GM12878 (cell line): Measurements from ENCODE around the gene CHIT1. TPM values are rescaled to one million over a fixed set of nuclear protein-coding genes. Genes with fewer than 3 reads are reported as not detected.

Source experiments
- ATAC-seq: fragments of 200-7000 bp; cut with Tn5 transposase; 3 replicates; pipeline ENCODE4 v1.9.1; 2020; ENCODE audit warnings: mild to moderate bottlenecking, moderate library complexity
- BruUV-seq: library from RNA; stranded (reverse); fragments of 400-500 nt; replicated peaks from 2 replicates; lab custom pipeline; 2021; lab: Mats Ljungman, UMichigan
- CTCF ChIA-PET: fragments of 300-600 bp; sonication (Branson Sonifier 250); formaldehyde crosslinking; extraction: SDS; loops from one replicate; lab custom pipeline; 2021; ENCODE audit warnings: inconsistent platforms; lab: Yijun Ruan, JAX
- POLR2A ChIA-PET: fragments of 350-600 bp; formaldehyde crosslinking; extraction: SDS; loops from one replicate; lab custom pipeline; 2021; ENCODE audit warnings: inconsistent platforms; lab: Charles Lee
- RAD21 ChIA-PET: fragments of 300-600 bp; sonication (Branson Sonifier 250); formaldehyde crosslinking; loops from one replicate; lab custom pipeline; 2023; ENCODE audit warnings: antibody characterized with exemption; ENCODE audit not compliant: unreplicated experiment; lab: Charles Lee
- SMC1A ChIA-PET: fragments of 300-600 bp; sonication (Branson Sonifier 250); formaldehyde crosslinking; loops from one replicate; lab custom pipeline; 2023; ENCODE audit not compliant: unreplicated experiment, uncharacterized antibody; lab: Charles Lee
- DNase-seq: peaks from one replicate; pipeline ENCODE4 v3.0.0-alpha.2; 2011; ENCODE audit warnings: low read depth, low spot score
- FAIRE-seq: peaks from 3 replicates; lab custom pipeline; 2011; peaks lifted over from hg19 to GRCh38; lab: Jason Lieb, UNC
- H2AFZ ChIP-seq: 2 replicates; pipeline ENCODE4 v1.6.0; 2011; ENCODE audit warnings: low read depth, low read length, control low read depth; ENCODE audit not compliant: control insufficient read depth
- H3K27ac ChIP-seq: 2 replicates; pipeline ENCODE4 v1.5.1; 2011; ENCODE audit warnings: control low read depth; ENCODE audit not compliant: control insufficient read depth, insufficient read depth
- H3K27me3 ChIP-seq, 2 experiments: replicated peaks in 1 of 2; 2 replicates each; pipeline versions ENCODE4 v1.6.0 to v1.6.1; 2011; ENCODE audit warnings: low read length in 1 of 2; ENCODE audit not compliant: control insufficient read depth in 2 of 2, insufficient read depth in 2 of 2
- H3K36me3 ChIP-seq, 2 experiments: 2 replicates each; pipeline ENCODE4 v1.5.1; 2011; ENCODE audit warnings: low read length in 1 of 2; ENCODE audit not compliant: control insufficient read depth in 2 of 2, insufficient read depth in 2 of 2
- H3K4me1 ChIP-seq: 2 replicates; pipeline ENCODE4 v1.6.1; 2011; ENCODE audit warnings: mild to moderate bottlenecking, low read length, moderate library complexity, mixed read lengths; ENCODE audit not compliant: control insufficient read depth, insufficient read depth
- H3K4me2 ChIP-seq: 2 replicates; pipeline ENCODE4 v1.6.0; 2011; ENCODE audit warnings: control low read depth; ENCODE audit not compliant: control insufficient read depth, insufficient read depth
- H3K4me3 ChIP-seq: fragments of 200-600 bp; sonication (generic); 2 replicates; pipeline ENCODE4 v1.5.1; 2016
- H3K79me2 ChIP-seq: 2 replicates; pipeline ENCODE4 v1.6.0; 2011; ENCODE audit warnings: low read length; ENCODE audit not compliant: control insufficient read depth, insufficient read depth
- H3K9ac ChIP-seq: 2 replicates; pipeline ENCODE4 v1.8.0; 2011; ENCODE audit warnings: low read length, control low read depth, mixed read lengths; ENCODE audit not compliant: control insufficient read depth, insufficient read depth
- H3K9me3 ChIP-seq: replicated peaks from 3 replicates; pipeline ENCODE4 v1.5.1; 2011; ENCODE audit warnings: mild to moderate bottlenecking, low read length; ENCODE audit not compliant: control insufficient read depth, insufficient read depth
- H4K20me1 ChIP-seq: 2 replicates; pipeline ENCODE4 v1.6.0; 2011; ENCODE audit not compliant: control insufficient read depth, insufficient read depth
- BCL11A ChIP-seq: IDR thresholded peaks from 2 replicates; pipeline ENCODE4 v1.6.1; 2011; ENCODE audit warnings: low read depth, low read length
- BHLHE40 ChIP-seq, 2 experiments: fragments of 450-650 bp in 1 of 2; IDR thresholded peaks; 2 replicates each; pipeline ENCODE4 v1.6.1; 2011 to 2017; ENCODE audit warnings: low read depth in 2 of 2, borderline replicate concordance in 1 of 2, improper control_type of control experiment in 1 of 2, low read length in 1 of 2, mild to moderate bottlenecking in 1 of 2
- DPF2 ChIP-seq: fragments of 450-650 bp; IDR thresholded peaks from 2 replicates; pipeline ENCODE4 v1.6.1; 2017; ENCODE audit warnings: mild to moderate bottlenecking
- EED ChIP-seq: sonication (generic); IDR thresholded peaks from 2 replicates; pipeline ENCODE4 v1.6.1; 2016; ENCODE audit warnings: antibody characterized with exemption, low read depth
- IRF3 ChIP-seq: fragments of 450-650 bp; IDR thresholded peaks from 2 replicates; pipeline ENCODE4 v1.6.1; 2014; ENCODE audit warnings: mild to moderate bottlenecking
- PRDM15 ChIP-seq: fragments of 450-650 bp; formaldehyde crosslinking; IDR thresholded peaks from 2 replicates; pipeline ENCODE4 v1.4.0; 2020; ENCODE audit warnings: mild to moderate bottlenecking, moderate library complexity
- RUNX3 ChIP-seq: IDR thresholded peaks from 2 replicates; pipeline ENCODE4 v1.6.1; 2012; ENCODE audit warnings: low read length, inconsistent platforms
- WGBS: methylation state at CpG from one replicate; pipeline ENCODE4 v1.1.6; 2016; ENCODE audit warnings: low lambda C conversion rate; ENCODE audit not compliant: insufficient replicate concordance, insufficient coverage; ENCODE audit errors: missing lambda C conversion rate; 5-methylcytosine and 5-hydroxymethylcytosine counted together
- in situ Hi-C: fragments of 300-500 bp; cut with MboI; formaldehyde crosslinking; loops from 9 replicates; pipeline ENCODE4 v1.14.3; 2018; ENCODE audit warnings: mixed read lengths
- intact Hi-C: fragments of 100-400 bp; cut with micrococcal nuclease; formaldehyde crosslinking; loops from one replicate; pipeline ENCODE4 v1.14.2; 2022; ENCODE audit not compliant: unreplicated experiment
- polyA plus RNA-seq, 11 experiments: library from polyadenylated mRNA; depleted of rRNA in 4 of 11; unstranded in 6 of 11; stranded (reverse) in 5 of 11; fragments of >200 nt; fragmentation: Nextera tagmentation in 4 of 11; fragmentation: Illumina TruSeq in 1 of 11; extraction: Ambion mirVana in 4 of 11; extraction: Trizol in 1 of 11; gene quantifications; 1 replicate in 1 of 11; 2 replicates in 10 of 11; pipeline versions ENCODE4 v1.2.1 to v1.2.3, GENCODE V29; 2011 to 2016; ENCODE audit warnings: inconsistent platforms in 2 of 11, missing spikeins in 2 of 11, low read depth in 1 of 11
- total RNA-seq, 4 experiments: library from RNA; depleted of rRNA in 3 of 4; stranded (reverse); fragments of >200 nt in 3 of 4; fragmentation: Illumina TruSeq in 1 of 4; extraction: Trizol in 1 of 4; gene quantifications; 2 replicates each; pipeline versions ENCODE4 v1.2.1 to v1.2.3, GENCODE V29; 2013 to 2021
- TF ChIP-seq, protein P1 (sequence below): fragments of 450-650 bp; formaldehyde crosslinking; IDR thresholded peaks from 2 replicates; pipeline ENCODE4 v1.4.0; 2022; ENCODE audit warnings: mild to moderate bottlenecking, moderate library complexity

The CHIT1 gene
- total and polyA plus RNA-seq, 10 of the 15 experiments (the other 5 are each of a cell fraction or from before 2014, with no cell fraction given), result 0.02 to 2.1 (median 0.76) TPM

DNA sequence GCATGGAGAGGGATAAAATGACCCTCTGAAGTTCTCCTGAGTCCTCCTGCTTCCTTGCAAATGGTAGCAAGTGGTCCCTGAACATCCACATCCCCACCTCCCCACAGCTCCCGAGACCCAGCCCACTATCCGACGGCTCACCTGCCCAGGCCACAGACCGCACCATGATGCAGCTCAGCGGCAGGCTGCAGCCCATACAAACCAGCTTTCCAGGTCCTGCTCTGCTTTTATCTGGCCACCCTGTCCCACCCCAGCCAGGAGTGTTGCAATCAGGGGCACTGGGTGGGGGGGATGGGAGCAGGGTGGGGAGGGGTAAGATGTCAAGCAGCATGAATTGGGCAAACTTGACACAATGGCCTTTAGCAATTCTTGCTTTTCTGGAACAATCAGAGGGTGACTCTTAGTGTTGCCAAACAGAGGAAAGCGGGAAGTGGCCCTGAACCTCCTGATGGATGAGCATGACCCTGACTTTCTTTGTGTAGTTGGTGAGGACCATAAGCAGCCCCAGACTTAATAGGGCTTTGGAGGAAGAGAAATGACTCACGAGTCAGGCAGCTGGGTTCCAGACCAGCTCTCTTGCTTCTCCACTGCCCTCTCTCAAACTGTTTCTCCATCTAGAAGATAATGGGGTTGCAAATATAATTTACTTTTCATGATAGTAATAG lies at the start of gene CHIT1 (continued):
- TF ChIP-seq IRF3 (no peak), RUNX3 (no peak), DPF2 (no peak)
- TF ChIP-seq, protein P1, sequence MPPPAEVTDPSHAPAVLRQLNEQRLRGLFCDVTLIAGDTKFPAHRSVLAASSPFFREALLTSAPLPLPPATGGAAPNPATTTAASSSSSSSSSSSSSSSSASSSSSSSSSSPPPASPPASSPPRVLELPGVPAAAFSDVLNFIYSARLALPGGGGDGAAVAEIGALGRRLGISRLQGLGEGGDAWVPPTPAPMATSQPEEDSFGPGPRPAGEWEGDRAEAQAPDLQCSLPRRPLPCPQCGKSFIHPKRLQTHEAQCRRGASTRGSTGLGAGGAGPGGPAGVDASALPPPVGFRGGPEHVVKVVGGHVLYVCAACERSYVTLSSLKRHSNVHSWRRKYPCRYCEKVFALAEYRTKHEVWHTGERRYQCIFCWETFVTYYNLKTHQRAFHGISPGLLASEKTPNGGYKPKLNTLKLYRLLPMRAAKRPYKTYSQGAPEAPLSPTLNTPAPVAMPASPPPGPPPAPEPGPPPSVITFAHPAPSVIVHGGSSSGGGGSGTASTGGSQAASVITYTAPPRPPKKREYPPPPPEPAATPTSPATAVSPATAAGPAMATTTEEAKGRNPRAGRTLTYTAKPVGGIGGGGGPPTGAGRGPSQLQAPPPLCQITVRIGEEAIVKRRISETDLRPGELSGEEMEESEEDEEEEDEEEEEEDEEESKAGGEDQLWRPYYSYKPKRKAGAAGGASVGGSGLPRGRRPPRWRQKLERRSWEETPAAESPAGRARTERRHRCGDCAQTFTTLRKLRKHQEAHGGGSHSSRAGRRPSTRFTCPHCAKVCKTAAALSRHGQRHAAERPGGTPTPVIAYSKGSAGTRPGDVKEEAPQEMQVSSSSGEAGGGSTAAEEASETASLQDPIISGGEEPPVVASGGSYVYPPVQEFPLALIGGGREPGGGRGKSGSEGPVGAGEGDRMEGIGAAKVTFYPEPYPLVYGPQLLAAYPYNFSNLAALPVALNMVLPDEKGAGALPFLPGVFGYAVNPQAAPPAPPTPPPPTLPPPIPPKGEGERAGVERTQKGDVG (CRISPR knock-in tag), result no peak

DNA sequence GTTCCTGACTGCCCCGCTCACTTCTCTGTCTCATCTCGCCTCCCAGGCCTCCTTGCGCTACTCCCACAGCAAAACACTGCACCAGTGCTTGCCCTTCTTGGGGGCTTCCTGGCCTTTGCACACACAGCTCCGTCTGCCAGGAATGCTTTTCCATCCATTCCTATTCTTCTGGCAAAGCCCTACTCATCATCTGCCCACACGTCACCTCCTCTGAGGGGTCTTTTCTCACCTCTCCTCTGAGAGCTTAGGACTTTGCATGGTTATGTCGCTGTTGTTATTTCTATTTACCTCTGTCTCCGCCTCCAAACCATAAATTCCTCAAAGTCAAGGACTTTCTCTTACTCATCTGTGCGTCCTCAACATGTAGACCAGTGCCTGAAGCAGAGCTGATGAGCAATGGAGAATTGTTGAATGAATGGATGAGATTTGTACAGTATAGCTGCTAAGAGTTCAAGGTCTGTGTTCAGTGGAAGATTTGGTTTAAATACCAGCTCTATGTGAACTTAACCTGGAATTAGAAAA lies 49.5 kb upstream of the CHIT1 start:
- ChIA-PET CTCF (interaction anchor here (0.6 to 15.2 kb wide), 10 partner anchors 9 to 582 kb away, joined by 3 to 854 read pairs (median 30); partner anchors contain the start of gene SNRPE), RAD21 (interaction anchor here (0.9 to 30.0 kb wide), 6 partner anchors 7 to 102 kb away, joined by 3 to 541 read pairs (median 360); partner anchors contain the start of gene BTG2), SMC1A (interaction anchor here (0.8 to 30.2 kb wide), 4 partner anchors 30 to 58 kb away, joined by 3 to 590 read pairs (median 94); partner anchors contain the start of gene BTG2), POLR2A (interaction anchor here (0.7 to 20.0 kb wide), 4 partner anchors 8 to 45 kb away, joined by 3 to 395 read pairs (median 269); partner anchors contain the start of gene BTG2)
- no peak overlapping the region for H3K4me3 ChIP-seq
- H3K27ac ChIP-seq, result peak overlapping the region; percentile 60; the same call in 1 of the 2 replicates
- 68% methylated on average over 8 of the region's 8 CpGs for WGBS
- no peaks in the 10 kb centered on the region for H3K27me3 ChIP-seq
- in situ Hi-C loops (loop anchor here (25.0 kb wide), 1 partner anchor 1233 kb away; the partner anchor contains the start of gene MDM4), intact Hi-C loops (no loop called here)
- DNase-seq (no peak), ATAC-seq (no peak), FAIRE-seq (no peak)
- H3K4me2 ChIP-seq, result peak overlapping the region; percentile 65; the same call in 1 of the 2 replicates
- peaks cover 53% of the 10 kb centered on the region for H3K4me1 ChIP-seq
- no peaks in the 10 kb centered on the region; the same call in 1 of the 2 replicates for H3K79me2 ChIP-seq
- no peak overlapping the region; the same call in 1 of the 2 replicates for H2AFZ ChIP-seq
- H3K36me3 ChIP-seq, result no peaks in the 10 kb centered on the region
- TF ChIP-seq BHLHE40 (IDR thresholded peaks at IDR 0.05; ENCODE audit: borderline replicate concordance in 1 of 2, low read depth in 2 of 2, low read length in 1 of 2), result no peak
- TF ChIP-seq PRDM15 (CRISPR knock-in tag), result no peak
- no peak for TF ChIP-seq BCL11A
- TF ChIP-seq EED, result peak; percentile 15; the same call in 1 of the 2 replicates
- no peaks in the 10 kb centered on the region for H3K9me3 ChIP-seq
- H3K9ac ChIP-seq, result no peak overlapping the region
- no peaks in the 10 kb centered on the region for H4K20me1 ChIP-seq
- no TSS peak for BruUV-seq
